ACHN (cell line): ENCODE results near the gene DAPK3.
"Not testable (repeated sequence)": the region's sequence is repeated elsewhere in the genome, so short reads cannot be mapped to it uniquely, and the experiment has no call there.

Experiments
- DNase-seq: peaks from one replicate; pipeline ENCODE4 v3.0.0-alpha.2; 2015
- in situ Hi-C: cut with HindIII; loops from 2 replicates; pipeline ENCODE4 v1.10.0; 2017; ENCODE audit warnings: low sequenced_read_pairs, low pct_ligation_motif_present, low pct_unique_long_range_greater_than_20kb

The DAPK3 gene

DNA sequence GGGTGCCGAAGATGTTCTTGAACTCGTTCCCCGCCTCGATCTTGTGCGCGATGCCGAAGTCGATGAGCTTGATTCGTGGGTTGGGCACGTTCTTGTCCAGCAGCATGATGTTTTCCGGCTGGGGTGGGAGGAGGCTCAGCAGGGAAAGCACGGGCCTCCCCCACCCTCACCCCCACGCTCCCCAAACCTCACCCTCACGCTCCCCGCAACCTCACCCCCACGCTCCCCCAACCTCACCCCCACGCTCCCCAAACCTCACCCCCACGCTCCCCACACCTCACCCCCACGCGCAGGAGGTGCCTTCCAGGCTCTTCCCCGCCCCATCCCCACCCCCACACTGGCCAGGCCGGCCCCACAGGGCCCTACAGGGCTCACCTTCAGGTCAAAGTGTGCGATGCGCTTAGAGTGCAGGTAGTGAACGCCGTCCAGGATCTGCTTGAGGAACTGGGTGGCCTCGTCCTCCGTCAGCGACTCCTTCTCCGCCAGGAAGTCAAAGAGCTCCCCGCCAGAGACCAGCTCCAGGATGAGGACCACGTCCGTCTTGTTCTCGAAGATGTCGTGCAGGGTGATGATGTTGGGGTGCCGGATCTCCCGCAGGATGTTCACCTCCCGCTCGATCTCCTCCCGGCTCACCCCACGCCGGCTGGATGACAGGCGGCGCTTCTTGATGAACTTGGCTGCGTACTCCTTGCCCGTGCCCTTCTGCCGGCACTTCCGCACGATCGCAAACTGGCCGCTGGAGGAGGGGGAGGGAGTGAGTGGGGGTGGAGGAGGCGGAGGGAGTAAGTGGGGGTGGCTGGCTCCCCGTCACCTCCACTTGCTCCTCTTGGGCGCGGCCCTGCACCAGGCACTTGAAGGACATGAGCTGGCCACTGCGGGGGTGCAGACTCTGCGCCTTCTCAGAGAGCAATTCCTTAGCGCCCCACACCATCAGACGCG is 6.4 kb downstream of the DAPK3 start:
- in situ Hi-C loops = no loop called here
- no peak for DNase-seq

DNA sequence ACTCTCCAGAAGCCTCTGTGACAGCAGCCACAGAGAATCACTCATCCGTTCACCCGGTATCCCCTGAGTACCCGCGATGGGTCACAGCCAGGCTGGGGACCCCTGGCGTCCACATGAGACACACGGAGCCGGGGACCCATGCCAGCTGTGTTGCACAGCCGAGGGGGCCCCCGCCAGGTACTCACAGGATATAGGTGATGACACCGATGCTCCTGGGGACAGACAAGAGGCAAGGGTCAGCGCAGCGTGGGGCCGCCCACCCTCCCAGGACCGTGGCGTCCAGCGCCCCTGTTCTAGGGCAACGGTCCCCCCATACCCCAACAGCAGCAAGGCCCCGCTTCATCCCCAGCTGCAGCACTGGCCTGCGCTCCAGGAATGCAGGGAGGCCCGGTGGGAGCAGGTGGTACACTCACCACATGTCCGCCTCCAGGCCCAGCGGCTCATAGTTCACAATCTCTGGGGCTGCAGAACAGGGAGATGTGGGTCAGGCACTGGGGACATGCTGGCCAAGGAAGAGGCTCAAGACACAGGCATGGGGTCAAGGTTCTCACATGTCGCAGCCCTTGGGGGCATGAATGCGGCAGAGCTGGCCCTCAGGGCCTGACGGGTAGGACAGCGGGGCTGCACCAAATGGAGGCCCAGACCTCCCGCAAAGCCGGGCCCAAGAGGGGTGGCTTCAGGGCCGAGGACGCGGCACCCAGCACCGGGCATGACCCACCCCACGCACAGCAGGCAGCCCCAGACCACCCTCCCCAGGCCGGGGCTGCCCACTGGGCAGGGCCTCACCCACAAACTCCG is 7.2 kb downstream of the DAPK3 start:
- in situ Hi-C loops = no loop called here
- no peak for DNase-seq

DNA sequence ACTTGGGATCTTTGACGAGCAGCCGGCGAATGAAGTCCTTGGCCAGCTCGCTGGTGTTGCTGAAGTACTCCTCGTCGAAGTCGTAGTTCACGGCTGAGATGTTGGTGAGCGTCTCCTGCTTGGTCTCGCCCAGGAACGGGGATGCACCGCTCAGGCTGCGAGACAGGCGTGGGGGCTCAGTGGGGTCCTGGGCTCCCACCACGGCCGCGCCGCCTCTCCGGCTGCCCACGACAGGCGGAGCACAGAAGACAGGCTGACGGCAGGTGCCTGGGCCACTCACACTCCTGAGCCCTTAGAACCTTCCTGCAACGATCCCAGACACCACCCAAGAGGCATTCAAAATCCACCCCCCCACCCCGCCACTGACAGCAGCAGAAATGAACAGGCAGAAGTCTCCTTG is 9.9 kb downstream of the DAPK3 start:
- in situ Hi-C loops = no loop called here
- DNase-seq = no peak

GRCh38 chr19:3959766-3960131 is 11.2 kb downstream of the DAPK3 start:
- no peak for DNase-seq

DNA sequence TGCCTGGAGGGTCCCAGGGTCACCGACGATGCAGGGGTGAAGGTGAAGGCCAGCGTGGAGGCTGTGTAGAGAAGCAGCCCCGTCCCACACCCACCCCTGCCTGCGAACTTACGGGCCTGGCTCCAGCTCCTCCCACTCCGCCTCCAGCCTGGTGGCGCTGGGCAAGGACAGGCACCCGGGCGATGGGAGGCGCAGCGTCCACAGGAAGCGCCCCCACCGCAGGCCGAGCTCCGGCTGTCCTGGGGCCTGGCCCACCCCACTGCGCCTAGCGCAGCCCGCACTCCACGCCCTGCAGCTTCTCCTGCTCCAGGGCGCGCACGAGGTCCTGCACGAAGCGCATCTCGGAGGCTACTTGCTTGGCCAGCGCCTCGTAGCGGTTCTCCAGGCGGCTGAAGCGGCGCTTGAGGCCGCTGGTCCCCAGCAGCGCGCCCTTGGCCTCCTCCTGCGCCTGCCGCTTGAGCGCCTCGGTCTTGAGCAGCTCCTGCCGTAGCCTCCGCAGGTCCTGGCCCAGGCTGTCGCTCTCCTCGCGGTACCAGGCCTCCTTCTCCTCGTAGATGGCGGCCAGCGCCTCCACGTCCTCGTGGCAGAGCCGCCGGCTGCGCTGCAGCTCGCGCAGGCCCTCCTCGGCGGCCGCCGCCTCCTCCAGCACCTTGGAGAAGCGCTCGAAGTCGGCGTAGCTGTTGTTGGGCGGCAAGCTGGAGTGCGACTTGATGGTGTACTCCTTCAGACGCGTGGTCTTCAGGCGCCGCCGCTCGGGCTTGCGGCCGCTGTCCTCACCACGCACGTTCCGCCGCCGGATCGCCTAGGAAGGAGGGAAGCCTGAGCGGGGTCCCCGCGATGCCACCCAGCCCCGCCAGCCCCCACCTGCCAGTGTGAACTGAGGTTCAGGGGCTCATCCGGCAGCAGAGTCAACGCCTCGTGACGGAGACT is 11.8 kb downstream of the DAPK3 start:
- in situ Hi-C loops = no loop called here

More at GRCh38 chr19:3959766-3960131, 11.2 kb downstream of the DAPK3 start:
- in situ Hi-C loops = no loop called here

GRCh38 chr19:3955688-3956087 is 15.2 kb downstream of the DAPK3 start:
- in situ Hi-C loops = no loop called here
- DNase-seq = no peak

More for the DNA sequence above, 11.8 kb downstream of the DAPK3 start:
- no peak for DNase-seq

GRCh38 chr19:3955276-3955675 is 15.6 kb downstream of the DAPK3 start:
- DNase-seq, in situ Hi-C loops: not testable (repeated sequence)

GRCh38 chr19:3954107-3954506 is 16.8 kb downstream of the DAPK3 start:
- in situ Hi-C loops = no loop called here

GRCh38 chr19:3952755-3953276 is 18.1 kb downstream of the DAPK3 start:
- in situ Hi-C loops, DNase-seq: not testable (repeated sequence)

More at GRCh38 chr19:3954107-3954506, 16.8 kb downstream of the DAPK3 start:
- DNase-seq = no peak

DNA sequence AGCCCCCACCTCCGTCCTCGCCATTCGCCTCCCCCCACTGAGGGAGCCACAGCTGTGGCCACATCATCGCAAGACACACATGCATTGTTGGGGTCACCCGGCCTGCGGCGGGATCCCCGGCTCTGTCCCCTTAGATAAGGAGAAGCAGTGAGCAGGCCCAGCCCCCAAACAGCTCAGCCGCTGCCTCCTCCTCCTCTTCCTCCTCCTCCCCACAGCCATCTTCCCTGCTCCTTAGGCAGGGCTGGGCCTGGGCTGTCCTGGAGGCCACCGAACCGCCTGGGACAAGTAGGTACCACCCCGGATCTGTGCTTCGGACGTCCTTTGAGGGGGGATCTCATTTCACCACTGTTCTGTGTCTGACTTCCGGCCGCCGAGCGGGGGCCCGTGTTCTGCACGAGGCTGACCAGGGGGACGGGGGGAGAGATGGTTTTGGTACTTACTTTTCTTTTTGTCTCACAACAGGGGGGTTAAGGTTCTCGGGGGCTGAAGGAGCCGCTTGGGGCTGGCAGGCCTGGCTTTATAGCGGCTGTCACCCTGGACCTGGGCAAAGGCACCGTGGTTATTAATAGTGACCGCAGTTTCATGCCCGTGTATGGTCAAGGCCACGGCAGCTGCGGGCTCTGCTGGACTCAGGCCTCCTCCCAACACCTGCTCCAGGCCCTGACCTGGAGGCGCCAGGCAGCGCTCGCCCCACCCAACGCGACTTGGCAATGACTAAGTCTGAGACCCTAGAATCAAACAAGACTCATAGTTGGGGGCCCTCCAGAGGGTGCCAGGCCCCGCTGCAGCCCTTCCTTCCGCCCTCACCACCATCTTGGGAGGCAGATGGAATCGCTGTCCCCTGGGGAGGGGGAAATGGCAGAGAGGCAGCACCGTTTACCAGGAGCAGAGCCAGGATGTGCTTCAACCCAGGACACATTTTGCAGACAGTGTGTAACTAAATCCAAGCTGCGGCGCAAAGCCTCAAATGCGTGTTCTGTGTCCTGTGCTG is 19.7 kb downstream of the DAPK3 start:
- no peak for DNase-seq
- in situ Hi-C loops = no loop called here

GRCh38 chr19:3949997-3950859 is 20.7 kb downstream of the DAPK3 start:
- DNase-seq = no peak
- in situ Hi-C loops = no loop called here

- in situ Hi-C loops = no loop called here
- no peak for DNase-seq
Observed at GRCh38 chr19:3949294-3949693, 21.6 kb downstream of the DAPK3 start.

DNA sequence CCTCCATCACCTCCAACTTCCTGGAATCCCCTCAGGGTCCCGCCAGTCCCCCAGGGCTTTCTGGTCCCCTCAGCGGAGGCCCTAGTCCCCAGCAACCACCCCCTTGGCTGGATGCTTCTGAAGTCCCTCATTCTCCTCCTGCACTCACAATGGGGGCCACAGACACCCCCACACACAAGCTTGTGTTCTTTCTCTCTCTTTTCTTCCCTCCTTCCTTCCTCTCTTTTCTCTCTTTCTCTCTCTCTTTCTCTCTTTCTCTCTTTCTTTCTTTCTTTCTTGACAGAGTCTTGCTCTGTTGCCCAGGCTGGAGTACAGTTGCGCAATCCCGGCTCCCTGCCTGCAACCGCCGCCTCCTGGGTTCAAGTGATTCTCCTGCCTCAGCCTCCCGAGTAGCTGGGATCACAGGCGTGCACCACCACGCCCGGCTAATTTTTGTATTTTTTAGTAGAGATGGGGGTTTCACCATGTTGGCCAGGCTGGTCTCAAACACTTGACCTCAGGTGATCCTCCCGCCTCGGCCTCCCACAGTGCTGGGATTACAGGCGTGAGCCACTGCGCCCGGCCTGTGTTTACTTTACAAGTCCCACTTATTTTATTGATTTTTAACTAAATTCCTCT is 23.5 kb downstream of the DAPK3 start:
- DNase-seq, in situ Hi-C loops: not testable (repeated sequence)

DNA sequence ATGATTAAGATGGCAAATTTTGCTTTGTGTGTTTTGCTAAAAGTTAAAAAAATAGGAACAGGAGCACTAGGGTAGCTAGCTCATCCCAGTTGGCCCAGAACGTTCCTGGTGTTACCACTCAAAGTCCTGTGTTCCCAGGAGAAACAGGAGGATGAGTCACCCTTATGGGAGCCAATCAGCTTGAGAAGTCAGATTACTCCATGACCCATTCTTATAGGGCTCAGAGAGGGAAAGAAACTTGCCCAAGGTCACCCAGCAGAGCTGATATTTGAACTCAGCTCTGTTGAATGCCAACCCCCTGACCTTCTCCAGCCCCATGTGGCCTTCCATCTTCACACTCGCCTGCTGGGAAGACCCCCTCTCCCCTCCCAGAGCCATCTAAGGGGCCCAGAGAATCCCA is 25.1 kb downstream of the DAPK3 start:
- DNase-seq = no peak
- in situ Hi-C loops = no loop called here

DNA sequence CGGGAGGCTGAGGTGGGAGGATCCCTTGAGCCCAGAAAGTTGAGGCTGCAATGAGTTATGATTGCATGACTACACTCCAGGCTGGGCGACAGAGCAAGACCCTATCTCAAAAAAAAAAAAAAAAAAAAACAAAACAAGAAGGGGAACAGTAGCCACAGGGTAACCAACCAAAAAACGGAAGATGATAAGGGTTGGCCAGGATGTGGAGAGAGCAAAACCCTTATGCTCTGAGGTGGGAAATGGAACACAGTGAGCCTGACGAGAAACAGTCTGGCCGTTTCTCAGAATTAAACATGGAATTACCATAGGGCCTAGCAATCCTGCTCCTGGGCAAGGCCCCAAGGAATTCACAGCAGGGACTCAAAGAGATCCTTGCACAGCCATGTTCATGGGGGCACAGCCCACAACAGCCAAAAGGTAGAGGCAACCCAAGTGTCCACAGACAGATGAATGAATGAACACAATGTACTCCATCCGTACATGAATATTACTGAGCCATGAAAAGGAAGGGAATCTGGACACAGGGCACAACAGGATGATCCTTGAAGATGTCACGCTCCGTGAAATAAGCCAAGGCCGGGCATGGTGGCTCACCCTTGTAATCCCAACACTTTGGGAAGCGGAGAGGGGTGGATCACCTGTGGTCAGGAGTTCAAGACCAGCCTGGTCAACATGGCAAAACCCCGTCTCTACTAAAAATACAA is 26.7 kb downstream of the DAPK3 start:
- DNase-seq = no peak
- in situ Hi-C loops = no loop called here
